Measurements from ENCODE around the gene CEP85L. TPM values are rescaled to one million over a fixed set of nuclear protein-coding genes. Genes with fewer than 3 reads are reported as not detected.

CEP85L gene
- polyA plus RNA-seq, 1 of the 3 experiments (the other 2 are of a cell fraction): 1.1 TPM

DNA sequence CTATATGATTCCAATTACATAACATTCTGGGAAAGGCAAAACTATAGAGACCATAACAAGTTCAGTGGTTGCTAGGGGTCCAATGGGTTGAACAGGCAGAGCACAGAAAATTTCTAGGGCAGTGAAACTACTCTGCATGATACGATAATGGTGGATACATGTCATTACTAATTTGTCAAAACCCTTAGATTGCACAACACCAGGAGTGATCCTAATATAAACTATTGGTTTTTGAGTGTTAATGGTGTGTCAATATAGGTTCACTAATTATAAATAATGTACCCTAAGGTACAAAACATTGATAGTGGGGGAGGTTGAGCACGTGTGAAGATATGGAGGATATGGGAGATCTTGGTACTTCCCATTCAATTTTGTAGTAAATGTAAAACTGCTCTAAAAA, 145.7 kb downstream of the CEP85L start (continued):
- TF ChIP-seq, protein P1, sequence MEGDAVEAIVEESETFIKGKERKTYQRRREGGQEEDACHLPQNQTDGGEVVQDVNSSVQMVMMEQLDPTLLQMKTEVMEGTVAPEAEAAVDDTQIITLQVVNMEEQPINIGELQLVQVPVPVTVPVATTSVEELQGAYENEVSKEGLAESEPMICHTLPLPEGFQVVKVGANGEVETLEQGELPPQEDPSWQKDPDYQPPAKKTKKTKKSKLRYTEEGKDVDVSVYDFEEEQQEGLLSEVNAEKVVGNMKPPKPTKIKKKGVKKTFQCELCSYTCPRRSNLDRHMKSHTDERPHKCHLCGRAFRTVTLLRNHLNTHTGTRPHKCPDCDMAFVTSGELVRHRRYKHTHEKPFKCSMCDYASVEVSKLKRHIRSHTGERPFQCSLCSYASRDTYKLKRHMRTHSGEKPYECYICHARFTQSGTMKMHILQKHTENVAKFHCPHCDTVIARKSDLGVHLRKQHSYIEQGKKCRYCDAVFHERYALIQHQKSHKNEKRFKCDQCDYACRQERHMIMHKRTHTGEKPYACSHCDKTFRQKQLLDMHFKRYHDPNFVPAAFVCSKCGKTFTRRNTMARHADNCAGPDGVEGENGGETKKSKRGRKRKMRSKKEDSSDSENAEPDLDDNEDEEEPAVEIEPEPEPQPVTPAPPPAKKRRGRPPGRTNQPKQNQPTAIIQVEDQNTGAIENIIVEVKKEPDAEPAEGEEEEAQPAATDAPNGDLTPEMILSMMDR (IDR thresholded peaks at IDR 0.05): no peak
- no peak for TF ChIP-seq RAD21 (IDR thresholded peaks at IDR 0.05; ENCODE audit: low read length)

DNA sequence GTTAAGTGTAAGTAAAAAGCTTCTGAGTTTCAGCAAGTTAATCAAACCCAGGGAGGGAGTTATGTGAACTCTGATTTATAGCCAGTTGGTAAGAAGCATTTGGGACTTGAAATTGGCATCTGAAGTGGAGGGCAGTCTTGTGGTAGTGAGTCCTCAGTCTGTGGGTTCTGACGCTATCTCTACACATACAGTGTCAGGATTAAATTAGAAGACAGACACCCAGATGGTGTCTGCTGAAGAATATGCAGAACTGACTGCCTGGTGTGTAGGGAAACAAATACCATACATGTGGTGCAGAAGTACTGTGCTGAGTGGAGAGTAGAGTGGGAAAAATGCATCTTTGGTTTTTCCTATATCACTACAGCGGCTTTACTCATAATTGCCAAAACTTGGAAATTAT, 146.8 kb downstream of the CEP85L start:
- Histone ChIP-seq H3K36me3 (replicated peaks in 1 of 2; ENCODE audit: control insufficient read depth in 1 of 2, insufficient read depth in 2 of 2, low read length in 1 of 2) (peaks cover 0 to 8% of the 10 kb centered on the region in 2 experiments), H3K9ac (no peak overlapping the region), H3K4me2 (no peak overlapping the region), H3K27ac (ENCODE audit: low read depth in 2 of 2, low read length in 1 of 2) (no peak overlapping the region), H3K27me3 (ENCODE audit: insufficient read depth) (no peaks in the 10 kb centered on the region), H3K4me3 (ENCODE audit: low read depth in 2 of 2, low read length in 1 of 2) (no peak overlapping the region), H3K79me2 (ENCODE audit: insufficient read depth) (no peaks in the 10 kb centered on the region), H4K20me1 (ENCODE audit: insufficient read depth) (no peaks in the 10 kb centered on the region; the same call in 1 of the 2 replicates), H3F3A (replicated peaks; ENCODE audit: insufficient read depth) (no peaks in the 10 kb centered on the region), H3K4me1 (ENCODE audit: control insufficient read depth in 1 of 2, insufficient read depth in 2 of 2, low read depth in 1 of 2, low read length in 1 of 2) (peaks cover 0 to 3% of the 10 kb centered on the region in 2 experiments; a peak in 2 of 4 replicates), H3K9me2 (no peaks in the 10 kb centered on the region), H3K9me3 (no peaks in the 10 kb centered on the region), H2AFZ (ENCODE audit: low read depth) (no peak overlapping the region)
- POLR2A ChIA-PET: no interaction called here
- no peak for TF ChIP-seq EZH2phosphoT487 (IDR thresholded peaks at IDR 0.05; ENCODE audit: borderline replicate concordance, low read depth)
- no peak for TF ChIP-seq SMC3 (IDR thresholded peaks at IDR 0.05; ENCODE audit: low read depth, low read length)
- TF ChIP-seq FOXM1 (IDR thresholded peaks at IDR 0.05; ENCODE audit: low read depth): no peak
- no peak for TF ChIP-seq MEF2A (IDR thresholded peaks at IDR 0.05; ENCODE audit: borderline replicate concordance, low read depth)
- TF ChIP-seq, protein P2, sequence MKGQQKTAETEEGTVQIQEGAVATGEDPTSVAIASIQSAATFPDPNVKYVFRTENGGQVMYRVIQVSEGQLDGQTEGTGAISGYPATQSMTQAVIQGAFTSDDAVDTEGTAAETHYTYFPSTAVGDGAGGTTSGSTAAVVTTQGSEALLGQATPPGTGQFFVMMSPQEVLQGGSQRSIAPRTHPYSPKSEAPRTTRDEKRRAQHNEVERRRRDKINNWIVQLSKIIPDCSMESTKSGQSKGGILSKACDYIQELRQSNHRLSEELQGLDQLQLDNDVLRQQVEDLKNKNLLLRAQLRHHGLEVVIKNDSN (IDR thresholded peaks at IDR 0.05; ENCODE audit: borderline replicate concordance, low read depth): no peak
- CTCF ChIA-PET: interaction anchor here (0.6 to 1.6 kb wide), 3 partner anchors 220 to 795 kb away, joined by 3 to 6 read pairs (median 3); no protein-coding TSS in a partner anchor
- 92% methylated on average over 2 of the region's 2 CpGs for WGBS (ENCODE audit: low lambda C conversion rate)
- DNase-seq: no peak

DNA sequence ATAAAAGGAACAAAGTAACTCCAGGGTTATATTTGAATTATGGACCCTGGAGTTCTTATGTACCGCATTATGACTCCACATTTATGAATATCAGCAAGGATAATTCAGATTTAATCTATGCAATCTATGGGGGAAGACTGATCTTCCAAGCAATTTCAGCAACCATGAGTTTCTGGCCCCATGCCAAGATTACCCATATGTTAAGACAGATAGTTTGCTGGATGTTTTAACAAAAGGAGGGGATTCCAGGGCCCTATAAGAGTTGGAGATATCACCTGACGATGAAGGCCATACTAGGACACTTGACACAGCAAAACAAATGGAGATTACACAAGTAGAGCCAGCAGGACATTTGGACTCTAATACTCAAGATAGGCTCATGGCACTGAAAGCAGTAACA, 149.2 kb downstream of the CEP85L start:
- H3K27ac ChIP-seq (ENCODE audit: low read depth in 2 of 2, low read length in 1 of 2): peak overlapping the region in 1 of 2 experiments; percentile 29; a peak in 1 of 4 replicates
- CTCF ChIA-PET: interaction anchor here (1.9 kb wide), 1 partner anchor 11 kb away, joined by 4 read pairs; no protein-coding TSS in a partner anchor
- peaks cover 0 to 8% of the 10 kb centered on the region in 2 experiments for H3K36me3 ChIP-seq (replicated peaks in 1 of 2; ENCODE audit: control insufficient read depth in 1 of 2, insufficient read depth in 2 of 2, low read length in 1 of 2)
- peak; percentile 36; the same call in 1 of the 2 replicates for TF ChIP-seq NFIC (IDR thresholded peaks at IDR 0.05; ENCODE audit: borderline replicate concordance)
- TF ChIP-seq, protein P3, sequence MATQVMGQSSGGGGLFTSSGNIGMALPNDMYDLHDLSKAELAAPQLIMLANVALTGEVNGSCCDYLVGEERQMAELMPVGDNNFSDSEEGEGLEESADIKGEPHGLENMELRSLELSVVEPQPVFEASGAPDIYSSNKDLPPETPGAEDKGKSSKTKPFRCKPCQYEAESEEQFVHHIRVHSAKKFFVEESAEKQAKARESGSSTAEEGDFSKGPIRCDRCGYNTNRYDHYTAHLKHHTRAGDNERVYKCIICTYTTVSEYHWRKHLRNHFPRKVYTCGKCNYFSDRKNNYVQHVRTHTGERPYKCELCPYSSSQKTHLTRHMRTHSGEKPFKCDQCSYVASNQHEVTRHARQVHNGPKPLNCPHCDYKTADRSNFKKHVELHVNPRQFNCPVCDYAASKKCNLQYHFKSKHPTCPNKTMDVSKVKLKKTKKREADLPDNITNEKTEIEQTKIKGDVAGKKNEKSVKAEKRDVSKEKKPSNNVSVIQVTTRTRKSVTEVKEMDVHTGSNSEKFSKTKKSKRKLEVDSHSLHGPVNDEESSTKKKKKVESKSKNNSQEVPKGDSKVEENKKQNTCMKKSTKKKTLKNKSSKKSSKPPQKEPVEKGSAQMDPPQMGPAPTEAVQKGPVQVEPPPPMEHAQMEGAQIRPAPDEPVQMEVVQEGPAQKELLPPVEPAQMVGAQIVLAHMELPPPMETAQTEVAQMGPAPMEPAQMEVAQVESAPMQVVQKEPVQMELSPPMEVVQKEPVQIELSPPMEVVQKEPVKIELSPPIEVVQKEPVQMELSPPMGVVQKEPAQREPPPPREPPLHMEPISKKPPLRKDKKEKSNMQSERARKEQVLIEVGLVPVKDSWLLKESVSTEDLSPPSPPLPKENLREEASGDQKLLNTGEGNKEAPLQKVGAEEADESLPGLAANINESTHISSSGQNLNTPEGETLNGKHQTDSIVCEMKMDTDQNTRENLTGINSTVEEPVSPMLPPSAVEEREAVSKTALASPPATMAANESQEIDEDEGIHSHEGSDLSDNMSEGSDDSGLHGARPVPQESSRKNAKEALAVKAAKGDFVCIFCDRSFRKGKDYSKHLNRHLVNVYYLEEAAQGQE (IDR thresholded peaks at IDR 0.05; ENCODE audit: low read depth, low read length): no peak
- POLR2A ChIA-PET: no interaction called here
- 58% methylated on average over 2 of the region's 2 CpGs for WGBS (ENCODE audit: low lambda C conversion rate)
- H3K9me2 ChIP-seq: no peaks in the 10 kb centered on the region
- H3K4me1 ChIP-seq (ENCODE audit: control insufficient read depth in 1 of 2, insufficient read depth in 2 of 2, low read depth in 1 of 2, low read length in 1 of 2): peaks cover 0 to 3% of the 10 kb centered on the region in 2 experiments; a peak in 2 of 4 replicates
- no peak for DNase-seq
- no peaks in the 10 kb centered on the region for H3K79me2 ChIP-seq (ENCODE audit: insufficient read depth)
- no peaks in the 10 kb centered on the region for H3K9me3 ChIP-seq
- no peaks in the 10 kb centered on the region for H3K27me3 ChIP-seq (ENCODE audit: insufficient read depth)
- no peaks in the 10 kb centered on the region for H3F3A ChIP-seq (replicated peaks; ENCODE audit: insufficient read depth)
- no peaks in the 10 kb centered on the region for H4K20me1 ChIP-seq (ENCODE audit: insufficient read depth)
- H3K9ac ChIP-seq: no peak overlapping the region
- H3K4me3 ChIP-seq (ENCODE audit: low read depth in 2 of 2, low read length in 1 of 2): no peak overlapping the region
- no peak overlapping the region for H3K4me2 ChIP-seq
- no peak overlapping the region for H2AFZ ChIP-seq (ENCODE audit: low read depth)

Data from SK-N-SH (cell line).